ENCODE measurements around the gene DCAF8L2. TPM values are rescaled to one million over a fixed set of nuclear protein-coding genes. Genes with fewer than 3 reads are reported as not detected.

DCAF8L2 gene
- total RNA-seq, 1 experiment from 2014 or later: not detected

DNA sequence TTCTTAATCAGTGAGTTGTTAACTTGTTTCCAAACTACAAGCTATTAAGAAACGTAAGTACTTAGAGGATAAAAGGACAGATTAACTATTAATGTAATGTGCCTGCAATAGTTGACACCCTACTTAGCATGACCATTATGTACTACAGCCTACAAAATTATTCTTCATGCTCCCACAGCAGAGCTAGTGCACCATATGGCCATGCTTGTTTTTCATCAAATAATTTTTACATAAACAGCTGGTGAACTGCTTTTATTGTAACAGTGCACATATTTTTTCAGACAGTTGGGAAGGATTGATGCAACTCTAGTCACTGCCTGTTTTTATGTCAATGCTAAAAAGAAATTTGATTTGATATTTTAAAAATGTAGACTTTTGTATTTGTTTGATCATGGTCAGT, 207.4 kb downstream of the DCAF8L2 start:
- Histone ChIP-seq H3K79me1 (ENCODE audit: insufficient read depth, low read depth, low read length, poor library complexity, severe bottlenecking) (no peaks in the 10 kb centered on the region), H3K18ac (ENCODE audit: insufficient read length, low read depth, low read length) (no peak overlapping the region), H3K27me3 (ENCODE audit: insufficient read depth, low read length) (no peaks in the 10 kb centered on the region), H3K56ac (ENCODE audit: insufficient read length, low read depth, low read length) (no peak overlapping the region), H3K23ac (ENCODE audit: insufficient read length, low read depth, low read length) (no peak overlapping the region), H3T11ph (ENCODE audit: low read length) (no peak overlapping the region), H4K91ac (ENCODE audit: insufficient read length, low read depth, low read length) (no peak overlapping the region), H3K4me2 (ENCODE audit: insufficient read depth, insufficient read length, low read length) (no peak overlapping the region), H2AFZ (ENCODE audit: low read length) (no peak overlapping the region), H3K27ac (ENCODE audit: insufficient read length, low read depth, low read length) (no peak overlapping the region), H3K4me1 (ENCODE audit: insufficient read depth, low read length) (no peaks in the 10 kb centered on the region), H2BK120ac (ENCODE audit: low read depth, low read length, poor library complexity, severe bottlenecking) (no peak overlapping the region), H4K20me1 (ENCODE audit: control insufficient read depth, insufficient read depth, insufficient read length) (no peaks in the 10 kb centered on the region), H3K4ac (ENCODE audit: low read depth, low read length) (no peak overlapping the region), H3K79me2 (ENCODE audit: insufficient read depth, low read length) (no peaks in the 10 kb centered on the region), H4K5ac (ENCODE audit: insufficient read length, low read depth, low read length) (no peak overlapping the region), H2BK20ac (ENCODE audit: low read depth, low read length, poor library complexity, severe bottlenecking) (no peak overlapping the region), H2AK5ac (ENCODE audit: insufficient read length, low read length) (no peak overlapping the region), H3K9ac (ENCODE audit: extremely low read depth, insufficient read length, low read length) (no peak overlapping the region), H2BK5ac (ENCODE audit: insufficient read length, low read length) (no peak overlapping the region), H2BK12ac (ENCODE audit: insufficient read length, low read depth, low read length) (no peak overlapping the region), H4K8ac (replicated peaks; ENCODE audit: insufficient read length, low read depth, low read length) (no peak overlapping the region), H3K14ac (ENCODE audit: insufficient read depth, low read length) (no peak overlapping the region), H3K23me2 (ENCODE audit: insufficient read length, low read depth, low read length, poor library complexity, severe bottlenecking) (no peaks in the 10 kb centered on the region), H3K9me3 (ENCODE audit: control insufficient read depth, low read depth, low read length) (no peaks in the 10 kb centered on the region), H2BK15ac (ENCODE audit: low read depth, low read length) (no peak overlapping the region)
- H3K4me1 Mint-ChIP-seq: no peaks in the 10 kb centered on the region
- H3K4me3 Mint-ChIP-seq: no peak overlapping the region
- peaks cover 0 to 2% (median 0%) of the 10 kb centered on the region in 3 experiments; a peak in 1 of 7 replicates for H3K36me3 Mint-ChIP-seq (ENCODE audit: insufficient read depth in 1 of 3, low read depth in 3 of 3)
- peaks cover 27 to 33% of the 10 kb centered on the region in 2 experiments; a peak in 4 of 5 replicates for H3K9me3 Mint-ChIP-seq
- WGBS (ENCODE audit: extremely low coverage, insufficient read length, low lambda C conversion rate): no CpG with 5 or more reads among the region's 1 CpG
- DNase-seq: no peak
- no peaks in the 10 kb centered on the region for H3K27me3 Mint-ChIP-seq (ENCODE audit: low read depth)
- no peak overlapping the region for H3K27ac Mint-ChIP-seq
- TF ChIP-seq, protein P1, sequence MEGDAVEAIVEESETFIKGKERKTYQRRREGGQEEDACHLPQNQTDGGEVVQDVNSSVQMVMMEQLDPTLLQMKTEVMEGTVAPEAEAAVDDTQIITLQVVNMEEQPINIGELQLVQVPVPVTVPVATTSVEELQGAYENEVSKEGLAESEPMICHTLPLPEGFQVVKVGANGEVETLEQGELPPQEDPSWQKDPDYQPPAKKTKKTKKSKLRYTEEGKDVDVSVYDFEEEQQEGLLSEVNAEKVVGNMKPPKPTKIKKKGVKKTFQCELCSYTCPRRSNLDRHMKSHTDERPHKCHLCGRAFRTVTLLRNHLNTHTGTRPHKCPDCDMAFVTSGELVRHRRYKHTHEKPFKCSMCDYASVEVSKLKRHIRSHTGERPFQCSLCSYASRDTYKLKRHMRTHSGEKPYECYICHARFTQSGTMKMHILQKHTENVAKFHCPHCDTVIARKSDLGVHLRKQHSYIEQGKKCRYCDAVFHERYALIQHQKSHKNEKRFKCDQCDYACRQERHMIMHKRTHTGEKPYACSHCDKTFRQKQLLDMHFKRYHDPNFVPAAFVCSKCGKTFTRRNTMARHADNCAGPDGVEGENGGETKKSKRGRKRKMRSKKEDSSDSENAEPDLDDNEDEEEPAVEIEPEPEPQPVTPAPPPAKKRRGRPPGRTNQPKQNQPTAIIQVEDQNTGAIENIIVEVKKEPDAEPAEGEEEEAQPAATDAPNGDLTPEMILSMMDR (conservative IDR thresholded peaks at IDR 0.05): no peak

Other genes starting within 250 kb of the DCAF8L2 start
- gene PPP4R3C, start 127.0 kb upstream of the DCAF8L2 start, total RNA-seq (2021): not detected in 2 replicates
- gene MAGEB10, start 217.6 kb downstream of the DCAF8L2 start, total RNA-seq (2021): not detected in 2 replicates

Data from H9 (cell line).